Ovary (tissue), 3 donors: ENCODE results near the gene NAT16.
"Not testable (repeated sequence)": the region's sequence is repeated elsewhere in the genome, so short reads cannot be mapped to it uniquely, and the experiment has no call there.

Experiments
- POLR2A ChIP-seq: fragments of 450-650 bp; IDR thresholded peaks from one replicate; pipeline ENCODE4 v1.6.1; 2017; ENCODE audit warnings: antibody characterized with exemption, mild to moderate bottlenecking, moderate library complexity
- TF ChIP-seq, protein P1 (sequence below), 3 donors: fragments of 450-650 bp in 2 of 3; fragments of 200-600 bp in 1 of 3; IDR thresholded peaks; one replicate each; pipeline versions ENCODE4 v1.5.1 to v1.8.0; 2016 to 2022; ENCODE audit warnings: antibody characterized with exemption in 3 of 3, mild to moderate bottlenecking in 1 of 3
- donor health status: DM: no; HTN: no; CAD: no.

- TF ChIP-seq, protein P1, sequence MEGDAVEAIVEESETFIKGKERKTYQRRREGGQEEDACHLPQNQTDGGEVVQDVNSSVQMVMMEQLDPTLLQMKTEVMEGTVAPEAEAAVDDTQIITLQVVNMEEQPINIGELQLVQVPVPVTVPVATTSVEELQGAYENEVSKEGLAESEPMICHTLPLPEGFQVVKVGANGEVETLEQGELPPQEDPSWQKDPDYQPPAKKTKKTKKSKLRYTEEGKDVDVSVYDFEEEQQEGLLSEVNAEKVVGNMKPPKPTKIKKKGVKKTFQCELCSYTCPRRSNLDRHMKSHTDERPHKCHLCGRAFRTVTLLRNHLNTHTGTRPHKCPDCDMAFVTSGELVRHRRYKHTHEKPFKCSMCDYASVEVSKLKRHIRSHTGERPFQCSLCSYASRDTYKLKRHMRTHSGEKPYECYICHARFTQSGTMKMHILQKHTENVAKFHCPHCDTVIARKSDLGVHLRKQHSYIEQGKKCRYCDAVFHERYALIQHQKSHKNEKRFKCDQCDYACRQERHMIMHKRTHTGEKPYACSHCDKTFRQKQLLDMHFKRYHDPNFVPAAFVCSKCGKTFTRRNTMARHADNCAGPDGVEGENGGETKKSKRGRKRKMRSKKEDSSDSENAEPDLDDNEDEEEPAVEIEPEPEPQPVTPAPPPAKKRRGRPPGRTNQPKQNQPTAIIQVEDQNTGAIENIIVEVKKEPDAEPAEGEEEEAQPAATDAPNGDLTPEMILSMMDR (IDR thresholded peaks at IDR 0.05): not testable (repeated sequence)
- TF ChIP-seq POLR2A: not testable (repeated sequence)
Observed at GRCh38 chr7:101203740-101204738, 23.9 kb upstream of the NAT16 start.
